ENCODE results near the gene GRIN2C.
"Not testable (repeated sequence)": the region's sequence is repeated elsewhere in the genome, so short reads cannot be mapped to it uniquely, and the experiment has no call there.

GRIN2C gene

DNA sequence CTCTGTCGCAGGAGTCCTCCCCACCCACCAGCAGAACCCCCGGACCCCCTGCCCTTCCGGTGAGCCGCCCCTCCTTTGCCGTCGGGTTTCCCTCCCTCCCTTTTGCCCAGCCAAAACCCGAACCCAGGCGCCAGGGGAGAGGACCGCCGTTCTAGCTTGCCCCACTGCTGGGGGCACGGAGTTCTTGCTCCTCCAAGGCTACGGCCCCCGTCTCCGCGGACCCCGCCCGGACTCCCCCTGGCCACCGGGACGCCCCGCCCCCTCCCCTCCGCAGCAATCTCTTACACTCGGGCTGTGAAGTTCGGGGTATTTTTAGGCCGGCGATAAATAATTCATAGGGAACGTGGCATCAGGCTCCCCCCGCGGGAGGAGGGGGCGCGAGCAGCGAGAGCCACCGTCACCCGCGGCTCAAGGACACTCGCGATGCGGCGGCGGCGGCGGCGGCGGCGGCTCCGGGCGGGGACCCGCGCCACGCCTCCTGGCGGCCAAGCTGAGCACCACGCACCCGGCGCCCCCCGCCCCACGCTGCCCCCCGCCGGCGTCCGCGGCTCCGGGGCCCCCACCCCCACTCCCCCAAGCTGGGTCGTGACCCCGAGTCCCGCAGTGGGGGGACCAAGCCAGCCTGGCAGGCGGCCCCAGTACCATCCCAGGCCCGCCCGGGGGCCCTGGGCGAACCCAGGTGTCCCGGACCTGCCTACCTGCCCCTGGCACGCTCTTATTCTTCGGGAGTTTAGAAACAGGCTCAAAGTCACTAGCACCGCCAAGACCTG is at the start of gene GRIN2C:
GRIN2C (minus strand) TSS at position 427 of the 770 bp plus-strand sequence. CDS start 4,793 bp downstream, outside the sequence.
- peak; percentile 25 to 28 for DNase-seq

GRCh38 chr17:74909097-74909496 is 49.4 kb upstream of the GRIN2C start:
- not testable (repeated sequence) for DNase-seq

DNA sequence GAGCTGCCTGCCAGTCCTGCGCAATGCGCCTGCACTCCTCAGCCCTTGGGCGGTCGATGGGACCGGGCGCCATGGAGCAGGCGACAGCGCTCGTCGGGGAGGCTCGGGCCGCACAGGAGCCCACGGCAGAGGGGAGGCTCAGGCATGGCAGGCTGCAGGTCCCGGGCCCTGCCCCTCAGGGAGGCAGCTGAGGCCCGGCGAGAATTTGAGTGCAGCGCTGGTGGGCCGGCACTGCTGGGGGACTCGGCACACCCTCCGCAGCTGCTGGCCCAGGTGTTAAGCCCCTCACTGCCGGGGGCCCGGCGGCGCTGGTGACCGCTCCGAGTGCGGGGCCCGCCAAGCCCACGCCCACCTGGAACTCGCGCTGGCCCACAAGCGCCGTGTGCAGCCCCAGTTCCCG is 47.3 kb upstream of the GRIN2C start:
- DNase-seq: no peak

GRCh38 chr17:74906214-74906793 is 46.6 kb upstream of the GRIN2C start:
- not testable (repeated sequence) for DNase-seq

GRCh38 chr17:74904687-74905409 is 45.2 kb upstream of the GRIN2C start:
- no peak for DNase-seq

- no peak for DNase-seq
Observed at GRCh38 chr17:74903671-74904070, 44.0 kb upstream of the GRIN2C start.

DNA sequence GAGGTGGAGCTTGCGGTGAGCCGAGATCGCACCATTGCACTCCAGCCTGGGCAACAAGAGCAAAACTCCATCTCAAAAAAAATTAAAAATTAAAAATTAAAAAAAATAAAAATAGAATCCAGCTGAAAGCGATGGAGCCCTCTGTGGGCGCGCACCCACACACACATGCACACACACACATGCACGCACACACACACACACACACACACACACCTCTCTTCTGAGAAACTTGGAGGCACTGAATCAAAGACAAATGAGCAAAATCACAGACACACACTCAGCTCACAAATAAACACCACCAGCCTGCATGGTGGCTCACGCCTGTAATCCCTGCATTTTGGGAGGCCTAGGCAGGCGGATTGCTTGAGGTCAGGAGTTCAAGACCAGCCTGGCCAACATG is 43.3 kb upstream of the GRIN2C start:
- no peak for DNase-seq

DNA sequence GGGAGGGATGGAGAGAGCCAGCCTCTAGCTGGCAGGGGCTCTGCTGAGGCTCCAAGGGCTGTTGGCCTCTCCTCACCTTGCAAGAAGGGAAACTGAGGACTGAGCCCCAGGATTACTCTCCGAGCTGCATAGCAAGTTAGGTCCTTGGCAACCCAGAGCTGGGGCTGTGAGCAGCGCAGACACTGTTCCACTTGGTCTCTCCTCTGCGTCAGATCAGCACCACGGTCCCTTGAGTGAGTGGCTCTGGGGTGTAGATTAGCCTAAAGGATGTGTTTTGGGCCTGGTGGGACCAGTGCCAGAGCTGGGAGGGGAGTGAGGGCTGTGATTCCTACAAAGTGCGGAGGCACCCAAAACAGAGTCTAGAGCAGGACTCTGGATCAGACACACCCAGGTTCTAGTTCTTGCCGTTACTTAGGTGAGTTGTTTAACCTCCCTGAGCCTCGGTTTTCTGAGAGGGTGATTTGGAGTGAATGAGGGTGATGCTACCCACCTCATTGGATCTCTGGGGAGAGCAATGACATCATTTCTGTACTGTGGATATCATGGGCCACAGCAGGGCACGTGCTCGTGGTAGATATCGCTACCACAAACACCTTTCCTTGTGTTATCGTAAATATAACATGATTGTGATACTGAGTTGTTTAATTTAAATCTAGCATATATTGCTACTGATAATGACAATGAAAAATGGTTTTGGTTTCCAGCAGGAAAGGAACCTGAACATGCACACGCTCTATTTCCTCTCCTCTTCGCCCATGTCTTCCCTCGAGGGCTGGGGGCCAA is 41.9 kb upstream of the GRIN2C start:
- DNase-seq: no peak

DNA sequence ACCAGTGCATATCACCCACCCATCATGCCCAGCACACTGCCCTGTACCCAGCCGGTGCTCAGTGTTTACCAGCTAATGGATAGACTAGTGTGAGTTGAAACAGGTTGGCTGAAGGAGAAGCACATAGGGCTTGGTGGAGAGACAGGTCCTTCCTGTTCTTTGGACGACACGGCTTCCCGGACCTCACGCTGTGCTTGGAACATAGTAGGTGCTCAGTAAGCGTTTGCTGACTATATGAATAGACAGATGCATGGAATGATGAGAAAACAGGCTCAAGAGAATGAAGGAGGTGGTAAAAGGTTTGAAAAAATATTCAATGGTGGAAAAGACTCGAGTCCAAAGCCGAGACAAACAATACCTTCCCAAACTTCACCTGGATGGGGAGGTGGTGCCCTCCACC is 40.5 kb upstream of the GRIN2C start:
- DNase-seq: no peak

DNA sequence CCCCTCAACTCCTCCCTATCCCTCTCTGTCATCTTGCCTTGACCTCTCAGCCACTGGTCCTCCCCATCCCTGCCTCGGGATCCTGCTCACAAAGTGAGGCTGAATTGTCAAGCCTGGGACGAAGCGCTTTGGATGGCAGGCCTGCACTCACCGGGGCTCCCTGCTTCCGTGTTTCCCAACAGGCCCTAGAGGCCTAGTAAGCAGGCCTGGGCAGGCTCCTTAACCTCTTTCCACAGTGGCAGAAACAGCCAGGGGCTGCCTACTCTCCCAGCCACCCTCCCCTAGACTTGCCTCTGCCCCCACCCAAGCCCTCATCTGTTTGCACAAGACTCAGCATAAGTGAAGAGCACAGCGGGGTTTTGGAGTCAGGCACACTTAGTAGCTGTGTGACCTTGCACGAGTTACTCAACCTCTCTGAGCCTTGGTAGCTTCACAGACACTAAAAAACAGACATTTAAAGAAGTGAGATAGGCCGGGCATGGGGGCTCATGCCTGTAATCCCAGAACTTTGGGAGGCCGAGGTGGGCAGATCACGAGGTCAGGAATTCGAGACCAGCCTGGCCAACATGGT is 38.8 kb upstream of the GRIN2C start:
- no peak for DNase-seq

DNA sequence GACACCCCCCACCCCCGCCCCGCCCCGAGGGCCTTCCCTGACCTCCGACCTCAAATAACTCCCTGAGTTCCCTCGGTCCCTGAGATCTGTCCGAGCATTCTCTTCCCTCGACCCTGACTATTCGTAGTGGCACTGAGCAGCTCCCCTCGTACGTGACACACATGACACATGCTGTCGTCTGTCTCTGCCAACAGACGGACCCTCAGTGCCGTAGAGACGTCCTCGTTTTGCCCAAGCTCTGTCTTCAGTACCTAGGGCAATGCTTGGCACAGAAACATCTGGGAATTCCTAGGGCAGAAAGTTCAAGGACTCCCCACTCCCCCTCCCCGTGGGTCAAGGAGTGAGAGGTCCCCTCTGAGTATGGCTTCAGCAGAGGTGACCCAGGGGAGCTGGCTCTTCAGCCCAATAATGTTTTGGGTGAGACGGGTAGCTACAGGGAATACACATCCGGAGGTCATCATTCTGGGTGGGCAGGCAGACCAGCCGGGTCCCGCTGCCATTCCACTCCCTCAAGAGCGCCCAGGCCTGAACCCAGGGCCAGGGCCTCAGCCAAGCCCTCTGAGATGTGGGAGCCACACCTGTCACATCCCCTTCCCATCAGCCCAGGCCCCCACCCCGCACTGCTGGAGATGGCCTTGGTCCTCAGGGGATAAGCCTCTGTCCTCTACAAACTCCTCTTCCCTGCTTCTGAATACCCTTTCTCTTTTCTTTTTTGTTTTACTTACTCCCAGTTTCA is 34.4 kb upstream of the GRIN2C start:
- DNase-seq: no peak

DNA sequence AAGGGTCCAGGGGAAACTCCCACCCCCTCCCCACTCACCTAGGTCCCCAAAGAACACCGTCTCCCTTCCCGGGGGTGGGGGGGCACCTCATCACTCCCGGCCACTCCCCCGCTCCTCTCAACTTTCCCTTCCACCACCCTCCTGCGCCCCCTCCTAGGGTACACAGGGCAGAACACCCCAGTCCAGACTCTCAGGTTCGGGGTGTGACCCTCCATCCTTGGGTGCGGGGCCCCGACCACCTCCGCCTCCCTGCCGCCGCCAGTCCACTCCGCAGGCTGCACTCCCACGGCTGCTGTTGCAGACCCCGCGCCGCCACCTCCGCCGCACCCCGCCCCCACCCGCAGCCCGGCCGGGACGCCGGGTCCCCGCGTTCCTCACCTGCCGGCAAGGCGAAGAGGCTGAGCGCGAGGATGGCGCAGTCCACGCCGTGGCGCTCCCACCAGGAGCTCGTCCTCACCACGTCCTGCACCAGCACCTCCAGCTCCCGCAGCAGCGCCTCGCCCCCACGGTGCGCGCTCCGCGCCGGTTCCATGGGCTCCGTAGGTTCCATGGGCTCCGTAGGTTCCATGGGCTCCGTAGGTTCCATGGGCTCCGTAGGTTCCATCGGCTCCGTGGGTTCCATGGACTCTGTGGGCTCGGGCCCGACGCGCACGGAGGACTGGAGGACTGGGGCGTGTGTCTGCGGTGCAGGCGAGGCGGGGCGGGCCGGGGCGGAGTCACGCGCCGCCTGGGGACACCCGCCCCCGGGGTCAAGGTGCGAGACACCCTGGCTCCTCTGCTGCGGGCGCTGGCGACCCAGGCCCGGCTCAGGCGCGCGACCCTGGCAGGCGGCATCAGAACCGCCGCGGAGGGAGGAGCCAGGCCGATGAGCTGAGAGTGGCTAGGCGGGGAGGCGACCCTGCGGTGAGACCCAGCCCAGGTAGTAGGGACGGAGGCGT is 33.6 kb upstream of the GRIN2C start, which contains the start of gene FADS6:
FADS6 (minus strand) TSS at position 660 of the 938 bp plus-strand sequence; CDS start at position 622, 38 bp downstream.
- DNase-seq: no peak

GRCh38 chr17:74892013-74892841 is 32.5 kb upstream of the GRIN2C start:
- DNase-seq: no peak

DNA sequence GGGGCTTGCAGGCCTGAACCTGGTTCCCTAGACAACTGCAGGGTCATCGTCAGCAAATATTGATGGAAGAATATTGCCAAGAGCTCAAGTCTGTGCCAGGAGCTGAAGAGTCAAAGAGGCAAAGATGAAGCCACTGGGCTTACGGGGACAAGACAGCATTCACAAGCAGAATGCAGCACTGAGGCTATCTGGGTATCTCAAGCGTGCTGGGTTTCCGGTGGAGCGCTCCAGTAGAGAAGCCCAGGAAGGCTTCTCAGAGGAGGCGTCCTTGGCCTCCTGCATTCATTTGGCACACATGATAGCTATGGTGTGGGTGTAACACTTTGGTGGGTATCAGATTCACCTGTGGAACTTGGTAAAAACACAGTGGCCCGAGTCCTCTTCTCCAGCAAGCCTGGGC is 30.9 kb upstream of the GRIN2C start:
- DNase-seq: no peak

GRCh38 chr17:74888469-74888868 is 28.8 kb upstream of the GRIN2C start:
- no peak for DNase-seq

- DNase-seq: no peak
Observed at GRCh38 chr17:74883241-74883745, 23.6 kb upstream of the GRIN2C start.

DNA sequence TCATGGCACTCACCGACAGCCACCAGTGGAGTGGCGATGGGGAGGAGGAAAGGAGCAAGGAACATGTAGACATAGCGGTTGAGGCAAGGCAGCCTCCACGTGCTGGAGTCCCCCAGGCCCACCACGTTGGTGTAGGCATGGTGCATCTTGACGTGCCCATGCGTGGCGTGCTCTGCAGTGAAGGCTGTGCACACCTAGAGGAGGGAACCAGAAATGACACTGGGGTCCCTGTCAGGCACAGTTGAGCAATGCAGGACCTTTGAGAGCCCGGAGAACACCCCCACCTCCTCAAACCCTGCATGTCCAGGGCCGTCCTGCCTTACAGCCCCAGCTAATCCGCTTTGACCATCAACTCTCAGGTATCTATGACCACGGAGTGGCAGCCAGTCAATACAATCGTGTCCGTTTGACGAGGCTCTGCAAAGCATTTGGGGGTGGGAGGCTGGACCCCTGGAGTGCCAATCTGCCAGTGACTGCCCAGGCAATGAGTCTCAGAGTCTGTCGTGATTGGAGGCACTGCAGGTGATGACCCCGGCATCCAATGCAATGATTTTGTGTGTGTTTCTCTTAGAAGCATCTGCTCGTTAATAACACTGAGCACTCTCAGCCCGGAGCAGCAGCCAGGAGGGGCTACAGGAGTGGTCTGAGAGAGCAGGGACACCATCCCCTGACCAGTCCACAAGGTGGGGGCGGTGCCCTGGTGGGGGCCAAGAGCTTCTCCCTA is 23.0 kb upstream of the GRIN2C start:
- DNase-seq: no peak

DNA sequence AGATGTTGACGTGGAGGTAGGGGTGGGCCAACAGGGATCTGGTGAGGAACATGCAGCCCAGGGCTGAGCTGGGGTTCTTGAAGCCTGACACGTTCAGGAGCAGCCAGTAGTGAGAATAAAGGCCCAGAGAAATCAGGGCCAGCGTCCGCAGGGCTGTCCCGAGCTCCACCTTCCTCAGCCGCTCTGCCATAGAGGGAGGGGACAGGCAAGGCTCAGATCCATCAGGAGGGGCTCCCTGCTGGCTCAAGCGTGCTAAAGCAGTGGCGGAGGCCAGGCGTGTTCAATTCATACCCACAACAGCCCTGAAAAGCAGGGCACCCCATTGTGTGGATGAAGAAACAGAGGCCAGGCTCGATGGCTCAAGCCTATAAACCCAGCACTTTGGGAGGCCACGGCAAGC is 21.4 kb upstream of the GRIN2C start:
- no peak for DNase-seq

DNA sequence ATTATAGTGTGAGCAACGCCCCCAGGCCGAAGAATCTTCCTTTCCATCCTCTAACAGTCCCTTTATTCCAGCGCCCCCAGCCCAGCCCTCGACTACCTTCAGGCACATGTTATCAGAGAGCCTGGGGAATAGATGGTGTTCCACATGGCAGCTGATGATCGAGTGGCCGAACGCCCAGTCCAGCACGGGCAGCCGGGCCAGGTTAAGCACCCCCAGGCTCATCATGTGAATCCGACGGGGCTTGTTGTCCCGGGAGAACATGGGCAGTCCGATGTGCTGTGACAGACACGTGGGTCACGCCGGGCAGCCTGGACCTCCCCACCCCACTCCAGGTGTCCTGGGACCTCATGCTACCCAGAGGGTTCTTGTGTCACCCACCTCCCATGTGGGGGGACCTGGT is 19.6 kb upstream of the GRIN2C start:
- no peak for DNase-seq

Data from activated CD4-positive, alpha-beta T cell treated with anti-CD3 and anti-CD28 coated beads, Interleukin-2, amount 50 U/mL, for 48 hours (primary cell).